Measurements from ENCODE around the gene ZNF76.

Gene ZNF76

DNA sequence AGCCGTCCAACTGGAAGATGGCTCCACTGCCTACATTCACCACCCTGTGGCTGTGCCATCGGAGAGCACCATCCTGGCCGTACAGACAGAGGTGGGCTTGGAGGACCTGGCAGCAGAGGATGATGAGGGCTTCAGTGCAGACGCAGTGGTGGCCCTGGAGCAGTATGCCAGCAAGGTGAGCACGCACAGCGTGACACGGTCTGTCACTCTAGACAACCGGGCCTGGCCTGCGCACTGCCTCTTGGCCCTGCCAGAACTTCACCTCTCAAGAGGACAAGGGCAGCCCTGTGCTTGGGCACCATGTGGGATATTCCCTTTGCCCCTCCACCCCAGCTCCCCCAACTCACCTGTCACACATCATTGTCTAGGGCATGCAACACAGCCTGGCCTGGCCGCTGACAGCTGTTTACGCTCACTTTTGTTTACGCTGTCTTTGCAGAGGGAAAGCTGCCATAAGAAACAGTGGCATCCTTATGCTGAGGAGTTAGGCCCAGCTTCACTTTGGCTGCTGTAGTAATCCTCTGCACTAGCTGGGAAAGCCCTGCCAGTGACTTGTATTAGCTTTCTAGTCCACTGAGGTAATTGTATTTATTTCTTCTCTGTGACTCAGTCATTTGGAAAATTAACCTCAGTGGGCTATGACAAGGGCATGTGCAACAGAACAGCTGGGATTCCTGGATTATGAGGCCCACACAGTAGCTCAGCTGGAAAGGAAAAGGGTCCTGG, 28.3 kb downstream of the ZNF76 start:
- H3K27ac ChIP-seq: no peak overlapping the region
- TF ChIP-seq, protein P1, sequence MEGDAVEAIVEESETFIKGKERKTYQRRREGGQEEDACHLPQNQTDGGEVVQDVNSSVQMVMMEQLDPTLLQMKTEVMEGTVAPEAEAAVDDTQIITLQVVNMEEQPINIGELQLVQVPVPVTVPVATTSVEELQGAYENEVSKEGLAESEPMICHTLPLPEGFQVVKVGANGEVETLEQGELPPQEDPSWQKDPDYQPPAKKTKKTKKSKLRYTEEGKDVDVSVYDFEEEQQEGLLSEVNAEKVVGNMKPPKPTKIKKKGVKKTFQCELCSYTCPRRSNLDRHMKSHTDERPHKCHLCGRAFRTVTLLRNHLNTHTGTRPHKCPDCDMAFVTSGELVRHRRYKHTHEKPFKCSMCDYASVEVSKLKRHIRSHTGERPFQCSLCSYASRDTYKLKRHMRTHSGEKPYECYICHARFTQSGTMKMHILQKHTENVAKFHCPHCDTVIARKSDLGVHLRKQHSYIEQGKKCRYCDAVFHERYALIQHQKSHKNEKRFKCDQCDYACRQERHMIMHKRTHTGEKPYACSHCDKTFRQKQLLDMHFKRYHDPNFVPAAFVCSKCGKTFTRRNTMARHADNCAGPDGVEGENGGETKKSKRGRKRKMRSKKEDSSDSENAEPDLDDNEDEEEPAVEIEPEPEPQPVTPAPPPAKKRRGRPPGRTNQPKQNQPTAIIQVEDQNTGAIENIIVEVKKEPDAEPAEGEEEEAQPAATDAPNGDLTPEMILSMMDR (conservative IDR thresholded peaks at IDR 0.05): no peak

DNA sequence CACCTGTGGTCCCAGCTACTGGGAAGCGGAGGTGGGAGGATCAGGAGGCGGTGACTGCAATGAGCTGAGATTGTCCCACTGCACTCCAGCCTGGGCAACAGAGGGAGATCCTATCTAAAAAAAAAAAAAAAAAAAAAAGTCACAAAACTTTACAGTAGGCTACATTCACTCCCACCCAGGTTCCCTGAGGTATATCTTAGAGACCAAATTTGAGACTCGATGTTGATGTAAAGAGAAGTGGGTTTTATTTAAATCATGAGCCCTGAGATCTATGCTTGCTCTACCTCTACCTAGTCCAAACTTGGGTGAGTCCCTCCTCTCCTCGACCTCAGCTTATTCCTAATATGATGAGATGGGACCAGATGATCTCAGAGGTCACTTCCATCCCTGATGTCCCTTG, 29.3 kb downstream of the ZNF76 start:
- TF ChIP-seq, protein P1 (conservative IDR thresholded peaks at IDR 0.05): no peak
- H3K27ac ChIP-seq: no peak overlapping the region

DNA sequence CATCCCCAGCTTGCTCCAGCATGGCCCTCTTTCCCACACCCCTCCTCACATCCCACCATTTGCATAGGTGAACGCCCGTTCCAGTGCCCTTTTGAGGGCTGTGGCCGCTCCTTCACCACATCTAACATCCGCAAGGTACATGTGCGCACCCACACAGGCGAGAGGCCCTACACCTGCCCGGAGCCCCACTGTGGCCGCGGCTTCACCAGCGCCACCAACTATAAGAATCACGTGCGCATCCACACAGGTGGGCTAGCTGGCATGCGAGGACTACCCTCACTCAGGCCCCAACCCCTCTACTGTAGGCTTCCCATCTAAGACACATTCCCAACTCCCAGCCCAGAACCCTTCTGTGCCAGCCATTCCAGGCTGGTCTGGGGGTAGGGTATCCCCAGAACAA, 32.0 kb downstream of the ZNF76 start:
- no peak overlapping the region for H3K27ac ChIP-seq
- TF ChIP-seq, protein P1 (conservative IDR thresholded peaks at IDR 0.05): no peak

DNA sequence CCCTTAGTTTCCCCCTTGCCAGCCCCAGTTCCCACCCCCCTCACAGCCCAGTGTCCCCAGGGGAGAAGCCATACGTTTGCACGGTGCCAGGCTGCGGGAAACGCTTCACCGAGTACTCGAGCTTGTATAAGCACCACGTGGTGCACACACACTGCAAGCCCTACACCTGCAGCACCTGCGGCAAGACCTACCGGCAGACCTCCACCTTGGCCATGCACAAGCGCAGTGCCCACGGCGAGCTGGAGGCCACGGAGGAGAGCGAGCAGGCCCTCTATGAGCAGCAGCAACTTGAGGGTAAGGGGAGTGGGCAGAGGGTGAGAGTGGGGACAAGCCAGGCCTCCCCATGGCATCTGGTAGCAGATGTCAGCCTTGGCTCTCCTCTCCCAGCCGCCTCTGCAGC, 33.0 kb downstream of the ZNF76 start:
- TF ChIP-seq, protein P1 (conservative IDR thresholded peaks at IDR 0.05): no peak

DNA sequence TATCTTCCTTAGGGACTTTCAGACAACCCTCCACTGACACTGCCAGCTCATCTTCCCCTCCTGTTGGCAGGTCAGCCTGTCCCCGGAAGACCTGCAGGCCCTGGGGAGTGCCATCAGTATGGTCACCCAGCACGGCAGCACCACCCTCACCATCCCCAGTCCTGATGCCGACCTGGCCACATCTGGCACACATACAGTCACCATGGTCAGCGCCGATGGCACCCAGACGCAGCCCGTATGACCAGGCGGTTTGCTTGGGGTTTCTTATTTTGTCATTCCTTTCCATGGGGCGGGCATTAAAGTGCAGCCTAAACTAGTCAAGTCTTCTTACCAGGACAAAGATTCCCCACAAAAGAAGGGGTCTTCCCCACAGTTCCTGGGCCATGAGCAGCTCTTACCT, 34.1 kb downstream of the ZNF76 start:
- TF ChIP-seq, protein P1 (conservative IDR thresholded peaks at IDR 0.05): no peak
- no peak overlapping the region for H3K27ac ChIP-seq

More for the DNA sequence above, 33.0 kb downstream of the ZNF76 start:
- H3K27ac ChIP-seq: no peak overlapping the region

DNA sequence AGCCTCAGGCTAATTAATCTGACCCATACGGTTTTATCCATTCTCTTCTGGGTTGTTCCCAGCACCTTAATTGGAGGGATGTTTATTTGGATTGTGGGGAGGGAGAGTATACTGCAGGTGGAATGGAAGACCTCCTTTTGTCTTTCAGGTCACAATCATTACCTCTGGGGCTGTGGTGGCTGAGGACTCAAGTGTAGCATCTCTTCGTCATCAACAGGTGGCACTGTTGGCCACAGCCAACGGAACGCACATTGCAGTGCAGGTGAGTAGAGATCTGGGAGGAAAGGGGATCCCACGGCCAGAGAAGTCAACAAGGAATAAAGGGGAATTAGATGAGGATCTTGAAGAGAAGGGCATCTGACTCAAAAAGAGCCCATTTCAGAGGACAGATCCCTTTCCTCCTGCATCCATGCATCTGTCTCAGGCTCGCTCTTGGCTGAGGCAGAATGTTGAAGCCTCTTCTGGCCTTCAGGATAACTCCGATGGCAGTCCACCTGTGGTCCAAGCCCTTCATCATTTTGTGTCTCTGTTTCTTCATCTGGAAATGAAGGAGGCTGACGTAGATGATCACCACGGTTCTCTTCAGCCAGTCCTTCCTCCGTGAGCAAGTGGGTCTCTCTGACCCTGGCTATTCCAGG, 34.9 kb downstream of the ZNF76 start:
- no peak overlapping the region for H3K27ac ChIP-seq
- TF ChIP-seq, protein P1 (conservative IDR thresholded peaks at IDR 0.05): peak; percentile 88

DNA sequence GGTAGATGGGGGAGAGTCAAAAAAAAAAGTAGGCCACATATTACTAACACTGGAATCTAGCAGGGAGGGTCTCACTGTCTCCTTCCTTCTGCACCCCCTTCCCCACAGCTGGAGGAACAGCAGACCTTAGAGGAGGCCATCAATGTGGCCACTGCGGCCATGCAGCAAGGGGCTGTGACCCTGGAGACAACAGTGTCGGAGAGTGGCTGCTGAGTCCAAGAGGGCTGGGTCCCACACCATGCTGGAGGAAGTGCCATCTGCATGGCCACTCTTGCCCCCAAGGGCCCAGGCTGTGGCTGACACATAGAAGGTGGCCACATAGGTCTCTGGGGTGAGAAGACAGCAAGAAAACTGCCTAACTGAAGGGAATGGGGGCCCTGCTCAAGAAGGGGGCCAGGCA, 35.5 kb downstream of the ZNF76 start:
- H3K27ac ChIP-seq: no peak overlapping the region
- TF ChIP-seq, protein P1 (conservative IDR thresholded peaks at IDR 0.05): no peak
